SK-N-SH (cell line): ENCODE results near the gene WDR87. TPM values are rescaled to one million over a fixed set of nuclear protein-coding genes. Genes with fewer than 3 reads are reported as not detected.

Source experiments
- CTCF ChIA-PET: fragments of 300-600, 350-600 bp; formaldehyde crosslinking; extraction: SDS; loops from one replicate; lab custom pipeline; 2021; lab: Yijun Ruan, JAX
- POLR2A ChIA-PET: fragments of 350-600 bp; sonication (Branson Sonifier 250); formaldehyde crosslinking; extraction: SDS; loops from one replicate; lab custom pipeline; 2020; ENCODE audit warnings: antibody characterized with exemption, inconsistent platforms; lab: Yijun Ruan, JAX
- DNase-seq: peaks from one replicate; pipeline ENCODE4 v3.0.0; 2012
- H2AFZ ChIP-seq: fragments of 200-600 bp; sonication (generic); 2 replicates; pipeline ENCODE4 v1.8.1; 2016; ENCODE audit warnings: antibody characterized with exemption, mild to moderate bottlenecking, low read depth
- H3F3A ChIP-seq: fragments of 200-600 bp; sonication (generic); replicated peaks from 2 replicates; pipeline ENCODE3; 2016; ENCODE audit warnings: antibody characterized with exemption, mild to moderate bottlenecking; ENCODE audit not compliant: insufficient read depth
- H3K27ac ChIP-seq, 2 experiments: fragments of 200-500 bp in 1 of 2; fragments of 200-600 bp in 1 of 2; sonication (Bioruptor generic) in 1 of 2; sonication (generic), shearing (Covaris generic) in 1 of 2; 2 replicates each; pipeline versions ENCODE4 v1.5.1 to v1.6.1; 2014 to 2016; ENCODE audit warnings: low read depth in 2 of 2, inconsistent platforms in 1 of 2, low read length in 1 of 2, mild to moderate bottlenecking in 1 of 2, mixed read lengths in 1 of 2
- H3K27me3 ChIP-seq: fragments of 200-600 bp; sonication (generic), shearing (Covaris generic); 2 replicates; pipeline ENCODE4 v1.6.1; 2016; ENCODE audit warnings: mixed run types; ENCODE audit not compliant: insufficient read depth
- H3K36me3 ChIP-seq, 2 experiments: fragments of 200-500 bp in 1 of 2; fragments of 200-600 bp in 1 of 2; sonication (Bioruptor generic) in 1 of 2; sonication (generic) in 1 of 2; replicated peaks in 1 of 2; 2 replicates each; pipeline versions ENCODE3 to v1.5.1; 2014 to 2016; ENCODE audit warnings: low read length in 1 of 2, mild to moderate bottlenecking in 1 of 2; ENCODE audit not compliant: insufficient read depth in 2 of 2, control insufficient read depth in 1 of 2
- H3K4me1 ChIP-seq, 2 experiments: fragments of 200-500 bp in 1 of 2; fragments of 200-600 bp in 1 of 2; sonication (Bioruptor generic) in 1 of 2; sonication (generic), shearing (Covaris generic) in 1 of 2; 2 replicates each; pipeline versions ENCODE4 v1.5.1 to v1.6.1; 2014 to 2016; ENCODE audit warnings: low read depth in 1 of 2, low read length in 1 of 2, mixed run types in 1 of 2; ENCODE audit not compliant: insufficient read depth in 2 of 2, control insufficient read depth in 1 of 2
- H3K4me2 ChIP-seq: fragments of 200-600 bp; sonication (generic), shearing (Covaris generic); 2 replicates; pipeline ENCODE4 v1.6.1; 2017; ENCODE audit warnings: mixed run types
- H3K4me3 ChIP-seq, 2 experiments: fragments of 200-500 bp in 1 of 2; fragments of 200-600 bp in 1 of 2; sonication (Bioruptor generic) in 1 of 2; sonication (generic), shearing (Covaris generic) in 1 of 2; 2 replicates each; pipeline versions ENCODE4 v1.5.1 to v1.8.1; 2014 to 2016; ENCODE audit warnings: low read depth in 2 of 2, inconsistent platforms in 1 of 2, low read length in 1 of 2, mild to moderate bottlenecking in 1 of 2, mixed read lengths in 1 of 2, moderate library complexity in 1 of 2
- H3K79me2 ChIP-seq: fragments of 200-600 bp; sonication (generic); 2 replicates; pipeline ENCODE4 v1.8.1; 2017; ENCODE audit warnings: mild to moderate bottlenecking; ENCODE audit not compliant: insufficient read depth
- H3K9ac ChIP-seq: fragments of 200-600 bp; sonication (generic); 2 replicates; pipeline ENCODE4 v1.6.1; 2017; ENCODE audit warnings: mixed run types
- H3K9me2 ChIP-seq: fragments of 200-600 bp; sonication (generic); 2 replicates; pipeline ENCODE4 v1.6.1; 2017; ENCODE audit warnings: mixed run types
- H3K9me3 ChIP-seq: fragments of 200-600 bp; sonication (generic); 2 replicates; pipeline ENCODE4 v1.6.1; 2017; ENCODE audit warnings: mixed run types, mild to moderate bottlenecking, moderate library complexity
- H4K20me1 ChIP-seq: fragments of 200-600 bp; sonication (generic); 2 replicates; pipeline ENCODE4 v1.6.1; 2017; ENCODE audit warnings: mild to moderate bottlenecking, mixed run types; ENCODE audit not compliant: insufficient read depth
- FOSL2 ChIP-seq: IDR thresholded peaks from 2 replicates; pipeline ENCODE4 v1.4.0; 2012; ENCODE audit warnings: low read depth, mild to moderate bottlenecking, moderate library complexity, borderline replicate concordance
- FOXM1 ChIP-seq: IDR thresholded peaks from 2 replicates; pipeline ENCODE4 v1.4.0; 2012; ENCODE audit warnings: low read depth, mild to moderate bottlenecking
- MXI1 ChIP-seq: IDR thresholded peaks from 2 replicates; pipeline ENCODE4 v1.6.1; 2012; ENCODE audit warnings: mild to moderate bottlenecking, low read depth, low read length, improper control_type of control experiment
- RXRA ChIP-seq: IDR thresholded peaks from 2 replicates; pipeline ENCODE4 v1.4.0; 2012; ENCODE audit warnings: low read depth, mild to moderate bottlenecking, borderline replicate concordance
- SMC3 ChIP-seq: IDR thresholded peaks from 2 replicates; pipeline ENCODE4 v1.6.1; 2012; ENCODE audit warnings: low read depth, low read length, improper control_type of control experiment
- WGBS: methylation state at CpG from one replicate; pipeline ENCODE4 v1.1.6; 2017; ENCODE audit warnings: low lambda C conversion rate; 5-methylcytosine and 5-hydroxymethylcytosine counted together
- polyA plus RNA-seq, 3 experiments: library from polyadenylated mRNA; depleted of rRNA; stranded (reverse); fragments of >200 nt; gene quantifications; 2 replicates each; pipeline ENCODE4 v1.2.3, GENCODE V29; 2012
- TF ChIP-seq, protein P1 (sequence below): fragments of 200-600 bp; sonication (generic); IDR thresholded peaks from 2 replicates; pipeline ENCODE4 v1.6.1; 2017; ENCODE audit warnings: antibody characterized with exemption, mild to moderate bottlenecking, moderate library complexity
- TF ChIP-seq, protein P2 (sequence below): IDR thresholded peaks from 2 replicates; pipeline ENCODE4; 2012
- TF ChIP-seq, protein P3 (sequence below): IDR thresholded peaks from 2 replicates; pipeline ENCODE4 v1.4.0; 2012; ENCODE audit warnings: low read depth, borderline replicate concordance
- TF ChIP-seq, protein P4 (sequence below): IDR thresholded peaks from 2 replicates; pipeline ENCODE4 v1.6.1; 2012; ENCODE audit warnings: mild to moderate bottlenecking, low read depth, low read length, moderate library complexity
- TF ChIP-seq, protein P5 (sequence below): fragments of 150-350 bp; IDR thresholded peaks from 2 replicates; pipeline ENCODE4 v1.6.1; 2017; ENCODE audit warnings: antibody characterized with exemption, low read length, low read depth, borderline replicate concordance

WDR87 gene
- polyA plus RNA-seq, 1 of the 3 experiments (the other 2 are of a cell fraction): not detected

DNA sequence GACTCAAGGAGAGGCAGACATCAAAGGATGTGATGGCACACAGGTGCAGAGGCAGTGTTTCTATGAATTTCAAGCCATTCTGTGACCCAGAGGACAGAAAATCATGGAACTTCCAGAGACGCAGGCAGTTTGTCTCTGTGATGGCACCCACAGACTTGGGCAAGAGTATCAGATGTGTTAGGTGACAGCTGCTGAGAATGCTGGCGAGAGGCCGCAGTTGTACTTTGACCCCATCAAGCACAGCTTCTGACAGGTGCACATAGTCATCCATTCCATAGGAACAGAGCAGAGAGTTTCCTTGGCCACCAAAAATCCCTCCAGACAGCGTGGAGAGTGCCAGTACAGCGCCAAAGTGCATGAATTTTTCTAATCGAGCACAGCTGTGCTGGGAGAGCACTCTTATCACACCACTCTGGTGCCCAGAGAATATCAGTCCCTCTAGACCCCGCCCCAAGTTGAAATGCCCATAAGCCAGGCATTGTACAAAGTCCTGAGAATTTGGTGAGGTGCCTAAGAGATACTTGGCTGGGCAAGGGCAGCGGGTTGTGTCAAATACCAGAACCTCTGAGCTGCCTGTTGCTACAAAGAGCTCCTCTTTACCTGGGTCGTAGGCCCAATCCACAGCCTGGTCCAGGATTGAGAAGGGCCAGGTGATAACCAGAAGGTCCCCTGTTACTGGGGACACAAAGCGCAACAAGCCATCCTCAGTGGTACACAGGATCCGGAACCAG, 12.4 kb downstream of the WDR87 start:
- no peaks in the 10 kb centered on the region for H3K36me3 ChIP-seq
- H3K9me3 ChIP-seq: no peaks in the 10 kb centered on the region
- WGBS: 49% methylated on average over 10 of the region's 11 CpGs
- TF ChIP-seq, protein P1, sequence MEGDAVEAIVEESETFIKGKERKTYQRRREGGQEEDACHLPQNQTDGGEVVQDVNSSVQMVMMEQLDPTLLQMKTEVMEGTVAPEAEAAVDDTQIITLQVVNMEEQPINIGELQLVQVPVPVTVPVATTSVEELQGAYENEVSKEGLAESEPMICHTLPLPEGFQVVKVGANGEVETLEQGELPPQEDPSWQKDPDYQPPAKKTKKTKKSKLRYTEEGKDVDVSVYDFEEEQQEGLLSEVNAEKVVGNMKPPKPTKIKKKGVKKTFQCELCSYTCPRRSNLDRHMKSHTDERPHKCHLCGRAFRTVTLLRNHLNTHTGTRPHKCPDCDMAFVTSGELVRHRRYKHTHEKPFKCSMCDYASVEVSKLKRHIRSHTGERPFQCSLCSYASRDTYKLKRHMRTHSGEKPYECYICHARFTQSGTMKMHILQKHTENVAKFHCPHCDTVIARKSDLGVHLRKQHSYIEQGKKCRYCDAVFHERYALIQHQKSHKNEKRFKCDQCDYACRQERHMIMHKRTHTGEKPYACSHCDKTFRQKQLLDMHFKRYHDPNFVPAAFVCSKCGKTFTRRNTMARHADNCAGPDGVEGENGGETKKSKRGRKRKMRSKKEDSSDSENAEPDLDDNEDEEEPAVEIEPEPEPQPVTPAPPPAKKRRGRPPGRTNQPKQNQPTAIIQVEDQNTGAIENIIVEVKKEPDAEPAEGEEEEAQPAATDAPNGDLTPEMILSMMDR: no peak
- no peak for TF ChIP-seq FOSL2
- TF ChIP-seq, protein P2, sequence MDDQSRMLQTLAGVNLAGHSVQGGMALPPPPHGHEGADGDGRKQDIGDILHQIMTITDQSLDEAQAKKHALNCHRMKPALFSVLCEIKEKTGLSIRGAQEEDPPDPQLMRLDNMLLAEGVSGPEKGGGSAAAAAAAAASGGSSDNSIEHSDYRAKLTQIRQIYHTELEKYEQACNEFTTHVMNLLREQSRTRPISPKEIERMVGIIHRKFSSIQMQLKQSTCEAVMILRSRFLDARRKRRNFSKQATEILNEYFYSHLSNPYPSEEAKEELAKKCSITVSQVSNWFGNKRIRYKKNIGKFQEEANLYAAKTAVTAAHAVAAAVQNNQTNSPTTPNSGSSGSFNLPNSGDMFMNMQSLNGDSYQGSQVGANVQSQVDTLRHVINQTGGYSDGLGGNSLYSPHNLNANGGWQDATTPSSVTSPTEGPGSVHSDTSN: no peak
- TF ChIP-seq FOXM1: no peak
- TF ChIP-seq, protein P3, sequence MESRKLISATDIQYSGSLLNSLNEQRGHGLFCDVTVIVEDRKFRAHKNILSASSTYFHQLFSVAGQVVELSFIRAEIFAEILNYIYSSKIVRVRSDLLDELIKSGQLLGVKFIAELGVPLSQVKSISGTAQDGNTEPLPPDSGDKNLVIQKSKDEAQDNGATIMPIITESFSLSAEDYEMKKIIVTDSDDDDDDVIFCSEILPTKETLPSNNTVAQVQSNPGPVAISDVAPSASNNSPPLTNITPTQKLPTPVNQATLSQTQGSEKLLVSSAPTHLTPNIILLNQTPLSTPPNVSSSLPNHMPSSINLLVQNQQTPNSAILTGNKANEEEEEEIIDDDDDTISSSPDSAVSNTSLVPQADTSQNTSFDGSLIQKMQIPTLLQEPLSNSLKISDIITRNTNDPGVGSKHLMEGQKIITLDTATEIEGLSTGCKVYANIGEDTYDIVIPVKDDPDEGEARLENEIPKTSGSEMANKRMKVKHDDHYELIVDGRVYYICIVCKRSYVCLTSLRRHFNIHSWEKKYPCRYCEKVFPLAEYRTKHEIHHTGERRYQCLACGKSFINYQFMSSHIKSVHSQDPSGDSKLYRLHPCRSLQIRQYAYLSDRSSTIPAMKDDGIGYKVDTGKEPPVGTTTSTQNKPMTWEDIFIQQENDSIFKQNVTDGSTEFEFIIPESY: no peak
- no peak for TF ChIP-seq SMC3
- TF ChIP-seq, protein P4, sequence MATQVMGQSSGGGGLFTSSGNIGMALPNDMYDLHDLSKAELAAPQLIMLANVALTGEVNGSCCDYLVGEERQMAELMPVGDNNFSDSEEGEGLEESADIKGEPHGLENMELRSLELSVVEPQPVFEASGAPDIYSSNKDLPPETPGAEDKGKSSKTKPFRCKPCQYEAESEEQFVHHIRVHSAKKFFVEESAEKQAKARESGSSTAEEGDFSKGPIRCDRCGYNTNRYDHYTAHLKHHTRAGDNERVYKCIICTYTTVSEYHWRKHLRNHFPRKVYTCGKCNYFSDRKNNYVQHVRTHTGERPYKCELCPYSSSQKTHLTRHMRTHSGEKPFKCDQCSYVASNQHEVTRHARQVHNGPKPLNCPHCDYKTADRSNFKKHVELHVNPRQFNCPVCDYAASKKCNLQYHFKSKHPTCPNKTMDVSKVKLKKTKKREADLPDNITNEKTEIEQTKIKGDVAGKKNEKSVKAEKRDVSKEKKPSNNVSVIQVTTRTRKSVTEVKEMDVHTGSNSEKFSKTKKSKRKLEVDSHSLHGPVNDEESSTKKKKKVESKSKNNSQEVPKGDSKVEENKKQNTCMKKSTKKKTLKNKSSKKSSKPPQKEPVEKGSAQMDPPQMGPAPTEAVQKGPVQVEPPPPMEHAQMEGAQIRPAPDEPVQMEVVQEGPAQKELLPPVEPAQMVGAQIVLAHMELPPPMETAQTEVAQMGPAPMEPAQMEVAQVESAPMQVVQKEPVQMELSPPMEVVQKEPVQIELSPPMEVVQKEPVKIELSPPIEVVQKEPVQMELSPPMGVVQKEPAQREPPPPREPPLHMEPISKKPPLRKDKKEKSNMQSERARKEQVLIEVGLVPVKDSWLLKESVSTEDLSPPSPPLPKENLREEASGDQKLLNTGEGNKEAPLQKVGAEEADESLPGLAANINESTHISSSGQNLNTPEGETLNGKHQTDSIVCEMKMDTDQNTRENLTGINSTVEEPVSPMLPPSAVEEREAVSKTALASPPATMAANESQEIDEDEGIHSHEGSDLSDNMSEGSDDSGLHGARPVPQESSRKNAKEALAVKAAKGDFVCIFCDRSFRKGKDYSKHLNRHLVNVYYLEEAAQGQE: no peak
- no peak for TF ChIP-seq RXRA
- no peak for TF ChIP-seq MXI1
- TF ChIP-seq, protein P5, sequence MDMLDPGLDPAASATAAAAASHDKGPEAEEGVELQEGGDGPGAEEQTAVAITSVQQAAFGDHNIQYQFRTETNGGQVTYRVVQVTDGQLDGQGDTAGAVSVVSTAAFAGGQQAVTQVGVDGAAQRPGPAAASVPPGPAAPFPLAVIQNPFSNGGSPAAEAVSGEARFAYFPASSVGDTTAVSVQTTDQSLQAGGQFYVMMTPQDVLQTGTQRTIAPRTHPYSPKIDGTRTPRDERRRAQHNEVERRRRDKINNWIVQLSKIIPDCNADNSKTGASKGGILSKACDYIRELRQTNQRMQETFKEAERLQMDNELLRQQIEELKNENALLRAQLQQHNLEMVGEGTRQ: no peak
- ChIA-PET CTCF (interaction anchor here (1.3 to 4.2 kb wide), 2 partner anchors 8 to 248 kb away, joined by 3 to 19 read pairs; no protein-coding TSS in a partner anchor), POLR2A (no interaction called here)
- H3K9me2 ChIP-seq: no peaks in the 10 kb centered on the region
- H3K4me2 ChIP-seq: no peak overlapping the region
- DNase-seq: no peak
- H3K27me3 ChIP-seq: peaks cover 13% of the 10 kb centered on the region; the same call in 1 of the 2 replicates
- H3K27ac ChIP-seq: no peak overlapping the region
- H3F3A ChIP-seq: no peaks in the 10 kb centered on the region
- no peak overlapping the region for H3K4me3 ChIP-seq
- H3K79me2 ChIP-seq: no peaks in the 10 kb centered on the region
- H3K4me1 ChIP-seq: no peaks in the 10 kb centered on the region
- H4K20me1 ChIP-seq: no peaks in the 10 kb centered on the region
- H2AFZ ChIP-seq: no peak overlapping the region
- H3K9ac ChIP-seq: no peak overlapping the region
